Spleen (tissue), 11 donors: ENCODE data around the gene TMEM255B. TPM values are rescaled to one million over a fixed set of nuclear protein-coding genes. Genes with fewer than 3 reads are reported as not detected.

Source experiments
- DNase-seq: peaks from one replicate; pipeline ENCODE4 v3.0.0-alpha.2; 2020
- H3K27ac ChIP-seq, 8 donors: fragments of 200-600 bp; sonication (generic) in 7 of 8; 1 replicate in 4 of 8; 2 replicates in 4 of 8; pipeline versions ENCODE4 v1.5.0 to v1.8.0; 2016 to 2021; ENCODE audit warnings: inconsistent platforms in 4 of 8, mild to moderate bottlenecking in 4 of 8, moderate library complexity in 1 of 8
- H3K27me3 ChIP-seq, 7 donors: fragments of 200-600 bp; sonication (generic) in 6 of 7; replicated peaks in 1 of 7; 1 replicate in 4 of 7; 2 replicates in 3 of 7; pipeline versions ENCODE4 v1.5.0 to v1.8.0; 2016 to 2021; ENCODE audit warnings: inconsistent platforms in 3 of 7, mild to moderate bottlenecking in 1 of 7
- H3K36me3 ChIP-seq, 6 donors: fragments of 200-600 bp; sonication (generic) in 5 of 6; 1 replicate in 4 of 6; 2 replicates in 2 of 6; pipeline versions ENCODE4 v1.5.0 to v1.8.0; 2016 to 2021; ENCODE audit warnings: inconsistent platforms in 2 of 6
- H3K4me1 ChIP-seq, 6 donors: fragments of 200-600 bp; sonication (generic) in 5 of 6; 1 replicate in 3 of 6; 2 replicates in 3 of 6; pipeline versions ENCODE4 v1.5.0 to v1.8.0; 2016 to 2021; ENCODE audit warnings: inconsistent platforms in 3 of 6
- H3K4me3 ChIP-seq, 8 donors: fragments of 200-600 bp; sonication (generic) in 7 of 8; 1 replicate in 4 of 8; 2 replicates in 4 of 8; pipeline versions ENCODE4 v1.5.0 to v1.8.0; 2016 to 2021; ENCODE audit warnings: inconsistent platforms in 4 of 8, mild to moderate bottlenecking in 4 of 8, moderate library complexity in 2 of 8
- H3K9me3 ChIP-seq, 8 donors: fragments of 200-600 bp; sonication (generic) in 7 of 8; 1 replicate in 4 of 8; 2 replicates in 4 of 8; pipeline versions ENCODE4 v1.5.0 to v1.8.0; 2016 to 2021; ENCODE audit warnings: inconsistent platforms in 4 of 8
- POLR2A ChIP-seq, 3 donors: fragments of 450-650 bp; IDR thresholded peaks; one replicate each; pipeline ENCODE4 v1.5.1; 2017; ENCODE audit warnings: antibody characterized with exemption in 3 of 3, mild to moderate bottlenecking in 1 of 3
- POLR2AphosphoS5 ChIP-seq, 3 donors: sonication (generic); formaldehyde crosslinking; IDR thresholded peaks; one replicate each; pipeline ENCODE4 v1.5.1; 2017; ENCODE audit warnings: antibody characterized with exemption in 3 of 3
- WGBS, 5 donors: extraction: QIAGEN DNeasy Blood & Tissue Kit in 3 of 5; methylation state at CpG; one replicate each; pipeline versions ENCODE4 v1.1.5 to v1.1.7; 2013 to 2018; 5-methylcytosine and 5-hydroxymethylcytosine counted together
- intact Hi-C: fragments of 100-400 bp; cut with DNase I; formaldehyde crosslinking; loops from one replicate; pipeline ENCODE4 v1.15.0; 2023; ENCODE audit warnings: low total_unique reads
- polyA plus RNA-seq, 3 donors: library from polyadenylated mRNA; stranded (reverse); fragments of 200-250 nt; gene quantifications; one replicate each; pipeline ENCODE4 v1.2.1, GENCODE V29; 2013
- total RNA-seq, 7 donors: library from RNA; depleted of rRNA in 3 of 7; stranded (reverse); fragments of >200 nt in 3 of 7; fragmentation: NEBNext Ultra II Directional in 4 of 7; extraction: Animal tissue kit (Norgen Biotek cat#: 25700) in 4 of 7; gene quantifications; one replicate each; pipeline versions ENCODE4 v1.1.0 to v1.2.1, GENCODE V29; 2016 to 2021
- TF ChIP-seq, protein P1 (sequence below), 11 experiments: fragments of 200-600 bp in 7 of 11; fragments of 450-650 bp in 4 of 11; sonication (generic) in 4 of 11; IDR thresholded peaks in 8 of 11; conservative IDR thresholded peaks in 3 of 11; 1 replicate in 7 of 11; 2 replicates in 4 of 11; pipeline versions ENCODE4 v1.4.0 to v1.8.0; 2016 to 2021; ENCODE audit warnings: antibody characterized with exemption in 11 of 11, inconsistent platforms in 4 of 11, mild to moderate bottlenecking in 1 of 11
- donor health status: healthy with polysubstance abuse.
- donor health status: DM: no; HTN: no; CAD: no; lungs with moderate emphysema.
- donor health status: DM: no; HTN: no; CAD: no.
- donor health status: Bipolar disorder and iron deficiency.
- donor health status: healthy.
- donor health status: DM: no; HTN: no; CAD: no.
- donor health status: DM: yes; HTN: yes; CAD: no.

The TMEM255B gene
- total and polyA plus RNA-seq, 10 donors = 5.7 to 26.9 (median 12.3) TPM

DNA sequence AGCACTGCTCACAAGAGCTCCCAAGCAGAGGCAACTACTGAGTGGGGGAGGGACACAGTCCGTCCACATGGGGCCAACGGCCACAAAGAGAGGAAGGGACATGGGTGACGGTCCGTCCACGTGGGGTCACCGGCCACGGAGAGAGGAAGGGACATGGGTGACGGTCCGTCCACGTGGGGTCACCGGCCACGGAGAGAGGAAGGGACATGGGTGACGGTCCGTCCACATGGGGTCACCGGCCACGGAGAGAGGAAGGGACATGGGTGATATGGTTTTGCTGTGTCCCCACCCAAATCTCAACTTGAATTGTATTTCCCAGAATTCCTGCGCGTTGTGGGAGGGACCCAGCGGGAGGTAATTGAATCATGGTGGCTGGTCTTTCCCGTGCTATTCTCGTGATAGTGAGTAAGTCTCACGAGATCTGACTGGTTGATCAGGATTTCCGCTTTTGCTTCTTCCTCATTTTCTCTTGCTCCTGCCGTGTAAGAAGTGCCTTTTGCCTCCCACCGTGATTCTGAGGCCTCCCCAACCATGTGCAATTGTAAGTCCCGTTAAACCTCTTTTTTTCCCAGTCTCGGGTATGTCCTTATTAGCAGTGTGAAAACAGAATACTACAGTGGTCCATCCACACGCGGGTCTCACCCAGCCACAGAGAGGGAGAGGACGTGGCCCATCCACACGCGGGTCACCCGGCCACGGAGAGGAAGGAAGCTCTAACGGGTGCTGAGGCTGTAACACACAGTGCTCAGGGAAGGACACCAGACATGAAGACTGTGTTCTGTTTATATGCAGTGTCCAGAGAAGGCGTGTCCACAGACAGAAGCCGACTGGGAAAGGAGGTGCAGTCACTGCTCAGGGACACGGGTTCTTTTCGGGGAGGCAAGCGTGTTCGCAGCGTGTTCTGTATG, 56.4 kb downstream of the TMEM255B start:
- intact Hi-C loops = no loop called here
- TF ChIP-seq, protein P1, sequence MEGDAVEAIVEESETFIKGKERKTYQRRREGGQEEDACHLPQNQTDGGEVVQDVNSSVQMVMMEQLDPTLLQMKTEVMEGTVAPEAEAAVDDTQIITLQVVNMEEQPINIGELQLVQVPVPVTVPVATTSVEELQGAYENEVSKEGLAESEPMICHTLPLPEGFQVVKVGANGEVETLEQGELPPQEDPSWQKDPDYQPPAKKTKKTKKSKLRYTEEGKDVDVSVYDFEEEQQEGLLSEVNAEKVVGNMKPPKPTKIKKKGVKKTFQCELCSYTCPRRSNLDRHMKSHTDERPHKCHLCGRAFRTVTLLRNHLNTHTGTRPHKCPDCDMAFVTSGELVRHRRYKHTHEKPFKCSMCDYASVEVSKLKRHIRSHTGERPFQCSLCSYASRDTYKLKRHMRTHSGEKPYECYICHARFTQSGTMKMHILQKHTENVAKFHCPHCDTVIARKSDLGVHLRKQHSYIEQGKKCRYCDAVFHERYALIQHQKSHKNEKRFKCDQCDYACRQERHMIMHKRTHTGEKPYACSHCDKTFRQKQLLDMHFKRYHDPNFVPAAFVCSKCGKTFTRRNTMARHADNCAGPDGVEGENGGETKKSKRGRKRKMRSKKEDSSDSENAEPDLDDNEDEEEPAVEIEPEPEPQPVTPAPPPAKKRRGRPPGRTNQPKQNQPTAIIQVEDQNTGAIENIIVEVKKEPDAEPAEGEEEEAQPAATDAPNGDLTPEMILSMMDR (IDR thresholded peaks at IDR 0.05 in 8 of 11, conservative IDR thresholded peaks at IDR 0.05 in 3 of 11) = no peak
- TF ChIP-seq POLR2AphosphoS5 (IDR thresholded peaks at IDR 0.05) (peak in 2 of 3 donors; percentile 69 to 70), POLR2A (IDR thresholded peaks at IDR 0.05) (no peak)
- H3K27me3 ChIP-seq = no peaks in the 10 kb centered on the region
- DNase-seq = peak; percentile 84
- peaks cover 6 to 72% (median 38%) of the 10 kb centered on the region in 6 donors for H3K4me1 ChIP-seq
- H3K4me3 ChIP-seq = peak overlapping the region; percentile 29 to 77 (median 44)
- H3K27ac ChIP-seq = peak overlapping the region in 5 of 8 donors; percentile 32 to 77 (median 51)
- peaks cover 0 to 4% (median 0%) of the 10 kb centered on the region in 8 donors for H3K9me3 ChIP-seq
- WGBS, 5 donors = 46 to 65% (median 55%) methylated on average over 42 of the region's 42 CpGs
- H3K36me3 ChIP-seq = peaks cover 0 to 26% (median 0%) of the 10 kb centered on the region in 6 donors

DNA sequence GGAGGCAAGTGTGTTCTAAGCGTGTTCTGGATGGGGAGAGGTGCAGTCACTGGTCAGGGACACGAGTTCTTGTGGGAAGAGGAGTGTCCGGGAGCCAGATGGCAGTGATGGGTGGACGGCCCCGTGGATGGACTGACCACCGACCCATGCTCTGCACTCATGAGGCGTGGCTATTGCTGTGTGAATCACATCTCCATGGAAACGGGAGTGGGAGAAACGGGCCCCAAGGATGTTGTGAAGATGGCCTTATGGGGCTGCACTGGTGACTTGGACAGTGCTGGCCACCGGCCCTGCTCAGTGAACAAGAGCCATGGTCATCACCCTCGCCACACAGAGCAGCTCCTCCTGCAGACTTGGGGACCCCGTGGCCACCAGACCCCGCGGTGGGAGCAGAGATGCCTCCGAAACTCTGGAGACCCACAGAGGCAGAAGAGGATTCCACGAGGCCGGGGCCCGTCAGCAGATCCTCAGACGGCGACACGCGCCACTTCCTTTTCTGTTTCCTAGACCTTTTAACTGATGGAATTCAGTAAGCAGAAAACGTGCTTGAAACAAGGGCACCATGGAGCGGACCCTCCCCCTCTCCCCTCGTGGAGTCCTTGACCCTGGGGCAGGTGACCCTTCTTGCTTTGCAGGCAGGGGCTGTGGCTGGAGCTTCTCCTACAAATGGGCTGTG, 57.4 kb downstream of the TMEM255B start:
- peak; percentile 70 for DNase-seq
- peak overlapping the region in 4 of 8 donors; percentile 43 to 77 (median 46) for H3K4me3 ChIP-seq
- intact Hi-C loops = no loop called here
- 59 to 62% (median 60%) methylated on average over 17 to 25 of the region's 25 CpGs for whole genome bisulfite sequencing, 5 donors
- no peaks in the 10 kb centered on the region for H3K27me3 ChIP-seq
- peaks cover 0 to 36% (median 0%) of the 10 kb centered on the region in 6 donors for H3K36me3 ChIP-seq
- H3K9me3 ChIP-seq = no peaks in the 10 kb centered on the region
- no peak overlapping the region for H3K27ac ChIP-seq
- TF ChIP-seq, protein P1 (IDR thresholded peaks at IDR 0.05 in 8 of 11, conservative IDR thresholded peaks at IDR 0.05 in 3 of 11) = no peak
- peak in 1 of 3 donors; percentile 9 for TF ChIP-seq POLR2AphosphoS5 (IDR thresholded peaks at IDR 0.05)
- H3K4me1 ChIP-seq = peaks cover 6 to 81% (median 46%) of the 10 kb centered on the region in 6 donors

DNA sequence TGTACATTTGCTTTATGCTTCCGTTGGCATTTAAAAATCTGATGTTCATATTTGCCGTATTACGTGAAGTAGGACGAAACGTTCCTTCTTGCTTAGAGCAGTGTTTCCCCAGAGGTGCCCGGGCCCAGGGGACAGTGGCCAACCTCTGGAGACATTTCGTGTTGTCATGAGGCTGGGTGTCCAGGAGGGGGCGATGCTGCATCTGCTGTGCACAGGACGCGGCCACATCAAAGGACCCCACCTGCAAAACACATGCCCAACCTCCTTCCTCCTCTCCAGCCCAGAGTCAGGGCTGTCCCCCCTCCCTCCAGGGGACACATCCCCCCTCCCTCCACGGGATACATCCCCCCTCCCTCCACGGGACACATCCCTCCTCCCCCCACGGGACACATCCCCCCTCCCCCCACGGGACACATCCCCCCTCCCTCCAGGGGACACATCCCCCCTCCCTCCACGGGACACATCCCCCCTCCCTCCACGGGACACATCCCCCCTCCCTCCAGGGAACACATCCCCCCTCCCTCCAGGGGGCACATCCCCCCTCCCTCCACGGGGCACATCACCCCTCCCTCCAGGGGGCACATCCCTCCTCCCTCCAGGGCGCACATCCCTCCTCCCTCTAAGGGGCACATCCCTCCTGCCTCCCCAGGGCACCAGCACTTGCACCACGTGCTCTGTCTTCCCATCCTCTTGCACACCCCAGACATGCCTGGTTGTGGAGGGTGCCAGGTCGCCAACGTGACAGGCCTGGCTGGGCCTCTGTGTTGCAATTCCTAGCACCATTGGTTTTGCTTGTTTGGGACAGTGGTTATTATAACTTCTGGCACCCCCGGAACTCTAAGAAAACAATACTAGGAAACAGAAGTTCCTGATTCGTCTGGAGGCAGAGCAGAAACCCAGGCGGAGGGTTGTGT, 58.2 kb downstream of the TMEM255B start:
- WGBS, 5 donors = 28 to 35% (median 32%) methylated on average over 20 to 24 of the region's 24 CpGs
- peak overlapping the region in 4 of 8 donors; percentile 33 to 53 (median 38) for H3K27ac ChIP-seq
- TF ChIP-seq POLR2AphosphoS5 (IDR thresholded peaks at IDR 0.05) = peak in 2 of 3 donors; percentile 22 to 42
- TF ChIP-seq, protein P1 (IDR thresholded peaks at IDR 0.05 in 8 of 11, conservative IDR thresholded peaks at IDR 0.05 in 3 of 11) = peak; percentile 64 to 89 (median 79)
- no peak for TF ChIP-seq POLR2A (IDR thresholded peaks at IDR 0.05)
- no peaks in the 10 kb centered on the region for H3K9me3 ChIP-seq
- H3K36me3 ChIP-seq = peaks cover 0 to 44% (median 0%) of the 10 kb centered on the region in 6 donors
- intact Hi-C loops = no loop called here
- H3K4me1 ChIP-seq = peaks cover 6 to 86% (median 47%) of the 10 kb centered on the region in 6 donors
- H3K4me3 ChIP-seq = peak overlapping the region in 4 of 8 donors; percentile 43 to 77 (median 46)
- H3K27me3 ChIP-seq = no peaks in the 10 kb centered on the region
- peak; percentile 92 for DNase-seq
